GM12878 (cell line): Measurements from ENCODE around the gene PDZD2. TPM values are rescaled to one million over a fixed set of nuclear protein-coding genes. Genes with fewer than 3 reads are reported as not detected.

Source experiments
- ATAC-seq: fragments of 200-7000 bp; cut with Tn5 transposase; 3 replicates; pipeline ENCODE4 v1.9.1; 2020; ENCODE audit warnings: mild to moderate bottlenecking, moderate library complexity
- BruUV-seq: library from RNA; stranded (reverse); fragments of 400-500 nt; replicated peaks from 2 replicates; lab custom pipeline; 2021; lab: Mats Ljungman, UMichigan
- CTCF ChIA-PET: fragments of 300-600 bp; sonication (Branson Sonifier 250); formaldehyde crosslinking; extraction: SDS; loops from one replicate; lab custom pipeline; 2021; ENCODE audit warnings: inconsistent platforms; lab: Yijun Ruan, JAX
- POLR2A ChIA-PET: fragments of 350-600 bp; formaldehyde crosslinking; extraction: SDS; loops from one replicate; lab custom pipeline; 2021; ENCODE audit warnings: inconsistent platforms; lab: Charles Lee
- RAD21 ChIA-PET: fragments of 300-600 bp; sonication (Branson Sonifier 250); formaldehyde crosslinking; loops from one replicate; lab custom pipeline; 2023; ENCODE audit warnings: antibody characterized with exemption; ENCODE audit not compliant: unreplicated experiment; lab: Charles Lee
- SMC1A ChIA-PET: fragments of 300-600 bp; sonication (Branson Sonifier 250); formaldehyde crosslinking; loops from one replicate; lab custom pipeline; 2023; ENCODE audit not compliant: unreplicated experiment, uncharacterized antibody; lab: Charles Lee
- DNase-seq: peaks from one replicate; pipeline ENCODE4 v3.0.0-alpha.2; 2011; ENCODE audit warnings: low read depth, low spot score
- FAIRE-seq: peaks from 3 replicates; lab custom pipeline; 2011; peaks lifted over from hg19 to GRCh38; lab: Jason Lieb, UNC
- H2AFZ ChIP-seq: 2 replicates; pipeline ENCODE4 v1.6.0; 2011; ENCODE audit warnings: low read depth, low read length, control low read depth; ENCODE audit not compliant: control insufficient read depth
- H3K27ac ChIP-seq: 2 replicates; pipeline ENCODE4 v1.5.1; 2011; ENCODE audit warnings: control low read depth; ENCODE audit not compliant: control insufficient read depth, insufficient read depth
- H3K27me3 ChIP-seq, 2 experiments: replicated peaks in 1 of 2; 2 replicates each; pipeline versions ENCODE4 v1.6.0 to v1.6.1; 2011; ENCODE audit warnings: low read length in 1 of 2; ENCODE audit not compliant: control insufficient read depth in 2 of 2, insufficient read depth in 2 of 2
- H3K36me3 ChIP-seq, 2 experiments: 2 replicates each; pipeline ENCODE4 v1.5.1; 2011; ENCODE audit warnings: low read length in 1 of 2; ENCODE audit not compliant: control insufficient read depth in 2 of 2, insufficient read depth in 2 of 2
- H3K4me1 ChIP-seq: 2 replicates; pipeline ENCODE4 v1.6.1; 2011; ENCODE audit warnings: mild to moderate bottlenecking, low read length, moderate library complexity, mixed read lengths; ENCODE audit not compliant: control insufficient read depth, insufficient read depth
- H3K4me2 ChIP-seq: 2 replicates; pipeline ENCODE4 v1.6.0; 2011; ENCODE audit warnings: control low read depth; ENCODE audit not compliant: control insufficient read depth, insufficient read depth
- H3K4me3 ChIP-seq: fragments of 200-600 bp; sonication (generic); 2 replicates; pipeline ENCODE4 v1.5.1; 2016
- H3K79me2 ChIP-seq: 2 replicates; pipeline ENCODE4 v1.6.0; 2011; ENCODE audit warnings: low read length; ENCODE audit not compliant: control insufficient read depth, insufficient read depth
- H3K9ac ChIP-seq: 2 replicates; pipeline ENCODE4 v1.8.0; 2011; ENCODE audit warnings: low read length, control low read depth, mixed read lengths; ENCODE audit not compliant: control insufficient read depth, insufficient read depth
- H3K9me3 ChIP-seq: replicated peaks from 3 replicates; pipeline ENCODE4 v1.5.1; 2011; ENCODE audit warnings: mild to moderate bottlenecking, low read length; ENCODE audit not compliant: control insufficient read depth, insufficient read depth
- H4K20me1 ChIP-seq: 2 replicates; pipeline ENCODE4 v1.6.0; 2011; ENCODE audit not compliant: control insufficient read depth, insufficient read depth
- KAT2A ChIP-seq: conservative IDR thresholded peaks from 2 replicates; pipeline ENCODE4 v1.6.1; 2011; ENCODE audit warnings: low read depth, low read length; ENCODE audit not compliant: control insufficient read depth
- RAD21 ChIP-seq: IDR thresholded peaks from 2 replicates; pipeline ENCODE4 v1.6.1; 2011; ENCODE audit warnings: mild to moderate bottlenecking, low read depth, low read length, moderate library complexity; ENCODE audit not compliant: insufficient read depth
- STAT1 ChIP-seq: fragments of 450-650 bp; conservative IDR thresholded peaks from 2 replicates; pipeline ENCODE4 v1.6.1; 2014; ENCODE audit warnings: antibody characterized with exemption, mild to moderate bottlenecking
- ZNF217 ChIP-seq: fragments of 450-650 bp; IDR thresholded peaks from 2 replicates; pipeline ENCODE4 v1.6.1; 2017; ENCODE audit warnings: antibody characterized with exemption, mild to moderate bottlenecking
- WGBS: methylation state at CpG from one replicate; pipeline ENCODE4 v1.1.6; 2016; ENCODE audit warnings: low lambda C conversion rate; ENCODE audit not compliant: insufficient replicate concordance, insufficient coverage; ENCODE audit errors: missing lambda C conversion rate; 5-methylcytosine and 5-hydroxymethylcytosine counted together
- in situ Hi-C: fragments of 300-500 bp; cut with MboI; formaldehyde crosslinking; loops from 9 replicates; pipeline ENCODE4 v1.14.3; 2018; ENCODE audit warnings: mixed read lengths
- intact Hi-C: fragments of 100-400 bp; cut with micrococcal nuclease; formaldehyde crosslinking; loops from one replicate; pipeline ENCODE4 v1.14.2; 2022; ENCODE audit not compliant: unreplicated experiment
- polyA plus RNA-seq, 11 experiments: library from polyadenylated mRNA; depleted of rRNA in 4 of 11; unstranded in 6 of 11; stranded (reverse) in 5 of 11; fragments of >200 nt; fragmentation: Nextera tagmentation in 4 of 11; fragmentation: Illumina TruSeq in 1 of 11; extraction: Ambion mirVana in 4 of 11; extraction: Trizol in 1 of 11; gene quantifications; 1 replicate in 1 of 11; 2 replicates in 10 of 11; pipeline versions ENCODE4 v1.2.1 to v1.2.3, GENCODE V29; 2011 to 2016; ENCODE audit warnings: inconsistent platforms in 2 of 11, missing spikeins in 2 of 11, low read depth in 1 of 11
- total RNA-seq, 4 experiments: library from RNA; depleted of rRNA in 3 of 4; stranded (reverse); fragments of >200 nt in 3 of 4; fragmentation: Illumina TruSeq in 1 of 4; extraction: Trizol in 1 of 4; gene quantifications; 2 replicates each; pipeline versions ENCODE4 v1.2.1 to v1.2.3, GENCODE V29; 2013 to 2021
- TF ChIP-seq, protein P1 (sequence below): fragments of 450-650 bp; IDR thresholded peaks from 2 replicates; pipeline ENCODE4 v1.6.1; 2017; ENCODE audit warnings: mild to moderate bottlenecking, low read depth, inconsistent platforms; ENCODE audit not compliant: poor library complexity, severe bottlenecking

PDZD2 gene
- total and polyA plus RNA-seq, 10 of the 15 experiments (the other 5 are each of a cell fraction or from before 2014, with no cell fraction given): 0.01 to 0.58 (median 0.29) TPM; not detected in 3

DNA sequence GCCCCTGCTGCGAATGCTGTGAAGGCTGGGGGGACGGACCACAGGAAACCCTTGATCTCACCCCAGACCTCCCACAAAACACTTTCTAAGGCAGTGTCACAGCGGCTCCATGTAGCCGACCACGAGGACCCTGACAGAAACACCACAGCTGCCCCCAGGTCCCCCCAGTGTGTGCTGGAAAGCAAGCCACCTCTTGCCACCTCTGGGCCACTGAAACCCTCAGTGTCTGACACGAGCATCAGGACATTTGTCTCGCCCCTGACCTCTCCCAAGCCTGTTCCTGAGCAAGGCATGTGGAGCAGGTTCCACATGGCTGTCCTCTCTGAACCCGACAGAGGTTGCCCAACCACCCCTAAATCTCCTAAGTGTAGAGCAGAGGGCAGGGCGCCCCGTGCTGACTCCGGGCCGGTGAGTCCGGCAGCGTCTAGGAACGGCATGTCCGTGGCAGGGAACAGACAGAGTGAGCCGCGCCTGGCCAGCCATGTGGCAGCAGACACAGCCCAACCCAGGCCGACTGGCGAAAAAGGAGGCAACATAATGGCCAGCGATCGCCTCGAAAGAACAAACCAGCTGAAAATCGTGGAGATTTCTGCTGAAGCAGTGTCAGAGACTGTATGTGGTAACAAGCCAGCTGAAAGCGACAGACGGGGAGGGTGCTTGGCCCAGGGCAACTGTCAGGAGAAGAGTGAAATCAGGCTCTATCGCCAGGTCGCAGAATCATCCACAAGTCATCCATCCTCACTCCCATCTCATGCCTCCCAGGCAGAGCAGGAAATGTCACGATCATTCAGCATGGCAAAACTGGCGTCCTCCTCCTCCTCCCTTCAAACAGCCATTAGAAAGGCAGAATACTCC, 450.4 kb downstream of the PDZD2 start (continued):
- no peak for TF ChIP-seq RAD21

DNA sequence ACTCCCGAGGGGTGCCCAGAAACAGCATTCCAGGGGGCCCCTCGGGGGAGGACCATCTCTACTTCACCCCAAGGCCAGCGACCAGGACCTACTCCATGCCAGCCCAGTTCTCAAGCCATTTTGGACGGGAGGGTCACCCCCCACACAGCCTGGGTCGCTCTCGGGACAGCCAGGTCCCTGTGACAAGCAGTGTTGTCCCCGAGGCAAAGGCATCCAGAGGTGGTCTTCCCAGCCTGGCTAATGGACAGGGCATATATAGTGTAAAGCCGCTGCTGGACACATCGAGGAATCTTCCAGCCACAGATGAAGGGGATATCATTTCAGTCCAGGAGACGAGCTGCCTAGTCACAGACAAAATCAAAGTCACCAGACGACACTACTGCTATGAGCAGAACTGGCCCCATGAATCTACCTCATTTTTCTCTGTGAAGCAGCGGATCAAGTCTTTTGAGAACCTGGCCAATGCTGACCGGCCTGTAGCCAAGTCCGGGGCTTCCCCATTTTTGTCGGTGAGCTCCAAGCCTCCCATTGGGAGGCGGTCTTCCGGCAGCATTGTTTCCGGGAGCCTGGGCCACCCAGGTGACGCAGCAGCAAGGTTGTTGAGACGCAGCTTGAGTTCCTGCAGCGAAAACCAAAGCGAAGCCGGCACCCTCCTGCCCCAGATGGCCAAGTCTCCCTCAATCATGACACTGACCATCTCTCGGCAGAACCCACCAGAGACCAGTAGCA, 451.3 kb downstream of the PDZD2 start:
- ATAC-seq (no peak), FAIRE-seq (no peak), DNase-seq (no peak)
- no peaks in the 10 kb centered on the region for H4K20me1 ChIP-seq
- in situ Hi-C loops: loop anchor here (5.0 kb wide), 2 partner anchors 268 to 508 kb away; no protein-coding TSS in a partner anchor
- H3K27ac ChIP-seq: no peak overlapping the region
- ChIA-PET RAD21 (no interaction called here), POLR2A (no interaction called here), CTCF (interaction anchor here (0.7 to 0.8 kb wide), 2 partner anchors 13 to 1138 kb away, joined by 3 read pairs; no protein-coding TSS in a partner anchor), SMC1A (no interaction called here)
- no peaks in the 10 kb centered on the region for H3K4me1 ChIP-seq
- H3K79me2 ChIP-seq: no peaks in the 10 kb centered on the region
- H2AFZ ChIP-seq: no peak overlapping the region
- no peak overlapping the region for H3K9ac ChIP-seq
- no TSS peak for BruUV-seq
- intact Hi-C loops: loop anchor here (5.0 kb wide), 1 partner anchor 237 kb away; no protein-coding TSS in a partner anchor
- WGBS: 77% methylated on average over 24 of the region's 24 CpGs
- H3K27me3 ChIP-seq: no peaks in the 10 kb centered on the region
- TF ChIP-seq KAT2A (no peak), ZNF217 (no peak), STAT1 (no peak)
- TF ChIP-seq, protein P1, sequence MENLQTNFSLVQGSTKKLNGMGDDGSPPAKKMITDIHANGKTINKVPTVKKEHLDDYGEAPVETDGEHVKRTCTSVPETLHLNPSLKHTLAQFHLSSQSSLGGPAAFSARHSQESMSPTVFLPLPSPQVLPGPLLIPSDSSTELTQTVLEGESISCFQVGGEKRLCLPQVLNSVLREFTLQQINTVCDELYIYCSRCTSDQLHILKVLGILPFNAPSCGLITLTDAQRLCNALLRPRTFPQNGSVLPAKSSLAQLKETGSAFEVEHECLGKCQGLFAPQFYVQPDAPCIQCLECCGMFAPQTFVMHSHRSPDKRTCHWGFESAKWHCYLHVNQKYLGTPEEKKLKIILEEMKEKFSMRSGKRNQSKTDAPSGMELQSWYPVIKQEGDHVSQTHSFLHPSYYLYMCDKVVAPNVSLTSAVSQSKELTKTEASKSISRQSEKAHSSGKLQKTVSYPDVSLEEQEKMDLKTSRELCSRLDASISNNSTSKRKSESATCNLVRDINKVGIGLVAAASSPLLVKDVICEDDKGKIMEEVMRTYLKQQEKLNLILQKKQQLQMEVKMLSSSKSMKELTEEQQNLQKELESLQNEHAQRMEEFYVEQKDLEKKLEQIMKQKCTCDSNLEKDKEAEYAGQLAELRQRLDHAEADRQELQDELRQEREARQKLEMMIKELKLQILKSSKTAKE: no peak
- no peaks in the 10 kb centered on the region for H3K36me3 ChIP-seq
- H3K4me2 ChIP-seq: no peak overlapping the region
- no peak overlapping the region for H3K4me3 ChIP-seq
- no peaks in the 10 kb centered on the region for H3K9me3 ChIP-seq
